SK-N-SH (cell line): ENCODE data around the gene DSE.

Experiments used
- CHD2 ChIP-seq: fragments of 150-350 bp; IDR thresholded peaks from 2 replicates; pipeline ENCODE4 v1.6.1; 2018; ENCODE audit warnings: low read length; ENCODE audit not compliant: partially characterized antibody
- CTCF ChIP-seq: fragments of 200-600 bp; sonication (generic); IDR thresholded peaks from 2 replicates; pipeline ENCODE4 v1.6.1; 2017; ENCODE audit warnings: antibody characterized with exemption, mild to moderate bottlenecking, moderate library complexity
- EP300 ChIP-seq, 2 experiments: IDR thresholded peaks; 2 replicates each; pipeline versions ENCODE4 v1.4.0 to v1.6.1; 2012; ENCODE audit warnings: borderline replicate concordance in 1 of 2, low read depth in 1 of 2, low read length in 1 of 2
- EZH2phosphoT487 ChIP-seq: fragments of 200-600 bp; sonication (generic); IDR thresholded peaks from 2 replicates; pipeline ENCODE4 v1.6.1; 2017; ENCODE audit warnings: low read depth, mixed run types, mild to moderate bottlenecking, antibody characterized with exemption, moderate library complexity, borderline replicate concordance
- JUND ChIP-seq: IDR thresholded peaks from 2 replicates; pipeline ENCODE4 v1.4.0; 2012
- MAX ChIP-seq: IDR thresholded peaks from 2 replicates; pipeline ENCODE4 v1.4.0; 2012; ENCODE audit warnings: low read depth
- MEF2A ChIP-seq: IDR thresholded peaks from 2 replicates; pipeline ENCODE4 v1.4.0; 2012; ENCODE audit warnings: low read depth, borderline replicate concordance
- POLR2AphosphoS5 ChIP-seq: IDR thresholded peaks from 2 replicates; pipeline ENCODE4 v1.6.1; 2012; ENCODE audit warnings: low read depth, low read length
- SIN3A ChIP-seq: IDR thresholded peaks from 2 replicates; pipeline ENCODE4 v1.6.1; 2012; ENCODE audit warnings: low read depth, mild to moderate bottlenecking, low read length, moderate library complexity, borderline replicate concordance
- TF ChIP-seq, protein P1 (sequence below): fragments of 150-350 bp; IDR thresholded peaks from 2 replicates; pipeline ENCODE4 v1.6.1; 2017; ENCODE audit warnings: antibody characterized with exemption, low read length, low read depth, borderline replicate concordance

DNA sequence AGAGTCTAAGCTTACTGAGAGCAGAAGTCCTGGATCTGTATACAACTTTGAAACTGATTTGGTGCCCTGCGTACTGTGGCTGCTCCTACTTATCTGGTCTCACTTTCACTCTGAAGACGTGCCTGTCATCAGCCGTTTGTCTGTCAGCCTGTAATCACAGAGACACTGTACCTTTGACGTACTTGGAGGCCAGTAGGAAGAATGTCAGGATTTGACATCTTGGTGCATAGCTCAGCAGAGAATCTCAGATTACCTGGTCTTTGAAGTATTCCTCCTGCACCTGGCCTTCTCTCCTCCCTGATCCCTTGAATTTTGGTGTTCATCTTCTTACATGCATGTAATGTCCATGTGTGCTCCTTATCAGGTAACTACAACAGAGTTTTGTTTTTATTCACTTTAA lies 37.7 kb downstream of the DSE start:
- no peak for TF ChIP-seq EZH2phosphoT487
- no peak for TF ChIP-seq JUND
- TF ChIP-seq EP300 (IDR thresholded peaks at IDR 0.05; ENCODE audit: borderline replicate concordance in 1 of 2, low read depth in 1 of 2, low read length in 1 of 2): no peak
- TF ChIP-seq SIN3A: no peak
- no peak for TF ChIP-seq CTCF
- TF ChIP-seq, protein P1, sequence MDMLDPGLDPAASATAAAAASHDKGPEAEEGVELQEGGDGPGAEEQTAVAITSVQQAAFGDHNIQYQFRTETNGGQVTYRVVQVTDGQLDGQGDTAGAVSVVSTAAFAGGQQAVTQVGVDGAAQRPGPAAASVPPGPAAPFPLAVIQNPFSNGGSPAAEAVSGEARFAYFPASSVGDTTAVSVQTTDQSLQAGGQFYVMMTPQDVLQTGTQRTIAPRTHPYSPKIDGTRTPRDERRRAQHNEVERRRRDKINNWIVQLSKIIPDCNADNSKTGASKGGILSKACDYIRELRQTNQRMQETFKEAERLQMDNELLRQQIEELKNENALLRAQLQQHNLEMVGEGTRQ: no peak
- no peak for TF ChIP-seq CHD2
- TF ChIP-seq MEF2A: no peak
- no peak for TF ChIP-seq POLR2AphosphoS5
- TF ChIP-seq MAX: no peak
